Transverse colon (tissue), 4 donors: ENCODE data around the gene TCF7L2. TPM values are rescaled to one million over a fixed set of nuclear protein-coding genes. Genes with fewer than 3 reads are reported as not detected.
A peak's percentile ranks its signal among the peaks of the same experiment; 100 is the strongest.

Experiments
- DNase-seq: peaks from one replicate; pipeline ENCODE4 v3.0.0-alpha.2; 2019
- H3K27ac ChIP-seq, 4 donors: fragments of 200-600 bp; sonication (generic); 2 replicates each; pipeline ENCODE4 v1.5.1; 2016 to 2018; ENCODE audit warnings: inconsistent platforms in 4 of 4
- H3K27me3 ChIP-seq: fragments of 200-600 bp; sonication (generic); 2 replicates; pipeline ENCODE4 v1.5.1; 2017; ENCODE audit warnings: inconsistent platforms
- H3K36me3 ChIP-seq, 4 donors: fragments of 200-600 bp; sonication (generic); 2 replicates each; pipeline ENCODE4 v1.5.1; 2017 to 2019; ENCODE audit warnings: inconsistent platforms in 4 of 4
- H3K4me1 ChIP-seq, 4 donors: fragments of 200-600 bp; sonication (generic); 2 replicates each; pipeline ENCODE4 v1.5.1; 2017 to 2020; ENCODE audit warnings: inconsistent platforms in 4 of 4
- H3K4me3 ChIP-seq, 4 donors: fragments of 200-600 bp; sonication (generic); 1 replicate in 1 of 4; 2 replicates in 3 of 4; pipeline versions ENCODE4 v1.5.1 to v1.6.1; 2017 to 2019; ENCODE audit warnings: inconsistent platforms in 4 of 4
- H3K9me3 ChIP-seq, 2 donors: fragments of 200-600 bp; sonication (generic); 2 replicates each; pipeline ENCODE4 v1.5.1; 2017 to 2019; ENCODE audit warnings: inconsistent platforms in 2 of 2
- EP300 ChIP-seq: sonication (generic); formaldehyde crosslinking; IDR thresholded peaks from one replicate; pipeline ENCODE4 v1.6.1; 2017; ENCODE audit warnings: antibody characterized with exemption, low read depth
- POLR2A ChIP-seq: fragments of 450-650 bp; IDR thresholded peaks from one replicate; pipeline ENCODE4 v1.6.1; 2016; ENCODE audit warnings: antibody characterized with exemption, mild to moderate bottlenecking, moderate library complexity
- POLR2AphosphoS5 ChIP-seq, 3 donors: sonication (generic); formaldehyde crosslinking; IDR thresholded peaks; one replicate each; pipeline ENCODE4 v1.6.1; 2016; ENCODE audit warnings: antibody characterized with exemption in 3 of 3
- WGBS, 2 donors: methylation state at CpG; one replicate each; pipeline ENCODE4 v1.1.5; 2018; ENCODE audit warnings: low coverage in 1 of 2; 5-methylcytosine and 5-hydroxymethylcytosine counted together
- in situ Hi-C, 4 donors: fragments of 200-750 bp; cut with MboI; loops; one replicate each; pipeline versions ENCODE4 v1.15.0 to v1.15.1; 2017; ENCODE audit warnings: low sequenced_read_pairs in 3 of 4, low pct_ligation_motif_present in 1 of 4, low pct_unique_long_range_greater_than_20kb in 1 of 4
- intact Hi-C: fragments of 100-400 bp; cut with DNase I; formaldehyde crosslinking; loops from one replicate; pipeline ENCODE4 v1.15.1; 2023; ENCODE audit warnings: low total_unique reads
- total RNA-seq, 4 donors: library from RNA; depleted of rRNA; stranded (reverse); fragments of >200 nt; gene quantifications; one replicate each; pipeline ENCODE4 v1.1.0, GENCODE V29; 2016
- TF ChIP-seq, protein P1 (sequence below), 5 experiments: fragments of 200-600 bp in 3 of 5; fragments of 450-650 bp in 2 of 5; sonication (generic) in 3 of 5; IDR thresholded peaks; 1 replicate in 2 of 5; 2 replicates in 3 of 5; pipeline ENCODE4 v1.5.1; 2016 to 2017; ENCODE audit warnings: antibody characterized with exemption in 5 of 5, inconsistent platforms in 3 of 5, mild to moderate bottlenecking in 2 of 5, moderate library complexity in 1 of 5

TCF7L2 gene
- total RNA-seq, 4 donors from 2014 or later: 84.6 to 249 (median 137) TPM

- Histone ChIP-seq H3K4me3 (no peak overlapping the region), H3K27ac (no peak overlapping the region), H3K4me1 (peaks cover 0 to 13% (median 0%) of the 10 kb centered on the region in 4 donors), H3K27me3 (no peaks in the 10 kb centered on the region), H3K9me3 (no peaks in the 10 kb centered on the region), H3K36me3 (no peaks in the 10 kb centered on the region)
- in situ Hi-C loops: no loop called here
- WGBS, 2 donors: 66 to 80% methylated on average over 7 to 12 of the region's 12 CpGs
- no peak for DNase-seq
- TF ChIP-seq, protein P1, sequence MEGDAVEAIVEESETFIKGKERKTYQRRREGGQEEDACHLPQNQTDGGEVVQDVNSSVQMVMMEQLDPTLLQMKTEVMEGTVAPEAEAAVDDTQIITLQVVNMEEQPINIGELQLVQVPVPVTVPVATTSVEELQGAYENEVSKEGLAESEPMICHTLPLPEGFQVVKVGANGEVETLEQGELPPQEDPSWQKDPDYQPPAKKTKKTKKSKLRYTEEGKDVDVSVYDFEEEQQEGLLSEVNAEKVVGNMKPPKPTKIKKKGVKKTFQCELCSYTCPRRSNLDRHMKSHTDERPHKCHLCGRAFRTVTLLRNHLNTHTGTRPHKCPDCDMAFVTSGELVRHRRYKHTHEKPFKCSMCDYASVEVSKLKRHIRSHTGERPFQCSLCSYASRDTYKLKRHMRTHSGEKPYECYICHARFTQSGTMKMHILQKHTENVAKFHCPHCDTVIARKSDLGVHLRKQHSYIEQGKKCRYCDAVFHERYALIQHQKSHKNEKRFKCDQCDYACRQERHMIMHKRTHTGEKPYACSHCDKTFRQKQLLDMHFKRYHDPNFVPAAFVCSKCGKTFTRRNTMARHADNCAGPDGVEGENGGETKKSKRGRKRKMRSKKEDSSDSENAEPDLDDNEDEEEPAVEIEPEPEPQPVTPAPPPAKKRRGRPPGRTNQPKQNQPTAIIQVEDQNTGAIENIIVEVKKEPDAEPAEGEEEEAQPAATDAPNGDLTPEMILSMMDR (IDR thresholded peaks at IDR 0.05): no peak
- TF ChIP-seq EP300: no peak
- intact Hi-C loops: no loop called here
Observed at GRCh38 chr10:112977426-112977898, 27.4 kb downstream of the TCF7L2 start.

GRCh38 chr10:112979927-112980326 is 29.9 kb downstream of the TCF7L2 start:
- 77 to 94% methylated on average over 2 of the region's 2 CpGs for WGBS, 2 donors
- H3K9me3 ChIP-seq: no peaks in the 10 kb centered on the region
- H3K4me1 ChIP-seq: peaks cover 0 to 24% (median 5%) of the 10 kb centered on the region in 4 donors
- peaks cover 0 to 2% (median 0%) of the 10 kb centered on the region in 4 donors for H3K36me3 ChIP-seq
- TF ChIP-seq POLR2A: no peak
- TF ChIP-seq, protein P1 (IDR thresholded peaks at IDR 0.05): no peak
- TF ChIP-seq EP300: no peak
- TF ChIP-seq POLR2AphosphoS5 (IDR thresholded peaks at IDR 0.05): peak in 2 of 3 donors; percentile 25 to 43
- H3K27ac ChIP-seq: peak overlapping the region in 2 of 4 donors; percentile 27 to 62
- no peak for DNase-seq
- H3K27me3 ChIP-seq: peaks cover 3% of the 10 kb centered on the region
- in situ Hi-C loops: no loop called here
- no peak overlapping the region for H3K4me3 ChIP-seq
- intact Hi-C loops: no loop called here

DNA sequence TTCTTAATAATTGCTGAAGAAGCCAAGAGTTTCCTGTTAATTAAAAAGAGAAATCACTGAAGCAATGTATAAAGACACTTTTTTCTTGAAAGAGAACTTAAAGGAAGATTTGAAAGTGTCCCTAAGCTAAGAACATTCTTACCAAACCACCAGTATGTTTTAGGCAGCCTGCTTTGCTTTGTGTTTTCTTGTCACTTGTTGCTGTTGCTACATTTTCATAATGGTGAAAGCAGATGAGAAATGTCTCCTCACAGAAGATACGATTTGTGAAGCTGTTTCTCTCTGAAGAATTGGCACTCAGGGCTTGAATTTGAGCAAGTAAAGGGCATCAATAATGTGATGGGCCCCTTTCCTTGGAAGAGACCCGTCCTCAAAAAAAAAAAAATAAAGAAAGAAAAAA is 30.9 kb downstream of the TCF7L2 start:
- peaks cover 0 to 4% (median 0%) of the 10 kb centered on the region in 4 donors for H3K36me3 ChIP-seq
- peaks cover 3% of the 10 kb centered on the region for H3K27me3 ChIP-seq
- TF ChIP-seq EP300 (no peak), POLR2AphosphoS5 (IDR thresholded peaks at IDR 0.05) (no peak), POLR2A (no peak)
- TF ChIP-seq, protein P1 (IDR thresholded peaks at IDR 0.05): no peak
- H3K27ac ChIP-seq: peak overlapping the region in 2 of 4 donors; percentile 10 to 62
- intact Hi-C loops: no loop called here
- H3K4me1 ChIP-seq: peaks cover 5 to 34% (median 10%) of the 10 kb centered on the region in 4 donors
- DNase-seq: no peak
- no peaks in the 10 kb centered on the region for H3K9me3 ChIP-seq
- in situ Hi-C loops: no loop called here
- WGBS, 2 donors: 75 to 77% methylated on average over 2 of the region's 2 CpGs
- no peak overlapping the region for H3K4me3 ChIP-seq

DNA sequence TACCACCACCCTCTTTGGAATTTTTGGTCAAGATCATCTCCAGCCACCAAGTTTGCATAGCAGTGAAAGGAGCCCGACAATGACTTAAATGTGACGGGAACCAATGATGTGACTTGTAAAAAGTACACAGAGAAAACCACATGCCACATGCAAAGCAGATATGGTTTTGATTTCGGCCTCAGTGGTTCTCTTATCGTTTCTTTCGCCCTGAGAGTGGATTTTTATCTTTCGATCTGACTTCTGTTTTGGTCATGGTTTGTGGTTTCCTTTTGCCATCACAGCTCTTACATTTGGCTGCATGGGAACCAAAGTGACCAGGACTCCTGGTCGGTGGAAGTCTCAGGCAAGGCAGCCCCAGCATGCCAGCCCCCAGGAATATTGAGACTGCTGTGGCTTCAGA is 31.5 kb downstream of the TCF7L2 start:
- WGBS, 2 donors: 66 to 91% methylated on average over 7 of the region's 7 CpGs

More for the DNA sequence above, 31.5 kb downstream of the TCF7L2 start:
- peaks cover 0 to 4% (median 0%) of the 10 kb centered on the region in 4 donors for H3K36me3 ChIP-seq
- no peak overlapping the region for H3K4me3 ChIP-seq
- in situ Hi-C loops: no loop called here
- intact Hi-C loops: no loop called here
- peaks cover 3% of the 10 kb centered on the region for H3K27me3 ChIP-seq
- no peak for DNase-seq
- no peaks in the 10 kb centered on the region for H3K9me3 ChIP-seq
- TF ChIP-seq EP300 (no peak), POLR2AphosphoS5 (IDR thresholded peaks at IDR 0.05) (no peak), POLR2A (no peak)
- TF ChIP-seq, protein P1 (IDR thresholded peaks at IDR 0.05): no peak
- peaks cover 10 to 40% (median 12%) of the 10 kb centered on the region in 4 donors for H3K4me1 ChIP-seq
- H3K27ac ChIP-seq: no peak overlapping the region
